Measurements from ENCODE around the gene ZNF277.

The ZNF277 gene

DNA sequence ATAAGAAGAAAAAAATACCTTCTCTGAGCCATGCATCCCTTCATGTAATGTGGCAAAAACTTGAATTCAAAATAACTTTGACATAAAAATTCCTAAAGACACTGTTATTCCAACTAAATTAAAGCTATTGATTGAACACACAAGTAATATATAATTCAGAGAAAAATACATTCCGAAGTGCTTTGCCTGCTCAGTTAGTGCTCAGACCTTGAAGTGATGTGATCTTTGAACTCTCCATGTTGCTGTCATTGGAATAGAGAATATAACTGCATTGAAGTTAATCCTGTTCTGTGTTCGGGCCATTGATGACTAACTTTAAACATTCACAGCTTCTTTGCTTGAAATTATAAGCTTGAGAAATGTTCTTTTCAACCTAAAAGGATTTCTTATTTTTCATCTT lies 129.8 kb downstream of the ZNF277 start:
- TF ChIP-seq, protein P1, sequence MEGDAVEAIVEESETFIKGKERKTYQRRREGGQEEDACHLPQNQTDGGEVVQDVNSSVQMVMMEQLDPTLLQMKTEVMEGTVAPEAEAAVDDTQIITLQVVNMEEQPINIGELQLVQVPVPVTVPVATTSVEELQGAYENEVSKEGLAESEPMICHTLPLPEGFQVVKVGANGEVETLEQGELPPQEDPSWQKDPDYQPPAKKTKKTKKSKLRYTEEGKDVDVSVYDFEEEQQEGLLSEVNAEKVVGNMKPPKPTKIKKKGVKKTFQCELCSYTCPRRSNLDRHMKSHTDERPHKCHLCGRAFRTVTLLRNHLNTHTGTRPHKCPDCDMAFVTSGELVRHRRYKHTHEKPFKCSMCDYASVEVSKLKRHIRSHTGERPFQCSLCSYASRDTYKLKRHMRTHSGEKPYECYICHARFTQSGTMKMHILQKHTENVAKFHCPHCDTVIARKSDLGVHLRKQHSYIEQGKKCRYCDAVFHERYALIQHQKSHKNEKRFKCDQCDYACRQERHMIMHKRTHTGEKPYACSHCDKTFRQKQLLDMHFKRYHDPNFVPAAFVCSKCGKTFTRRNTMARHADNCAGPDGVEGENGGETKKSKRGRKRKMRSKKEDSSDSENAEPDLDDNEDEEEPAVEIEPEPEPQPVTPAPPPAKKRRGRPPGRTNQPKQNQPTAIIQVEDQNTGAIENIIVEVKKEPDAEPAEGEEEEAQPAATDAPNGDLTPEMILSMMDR (IDR thresholded peaks at IDR 0.05; ENCODE audit: control insufficient read depth, extremely low read depth, insufficient read depth) = no peak
- no peak for DNase-seq (ENCODE audit: low read depth)
- H3K4me3 ChIP-seq (ENCODE audit: low read depth, low read length) = no peak overlapping the region

DNA sequence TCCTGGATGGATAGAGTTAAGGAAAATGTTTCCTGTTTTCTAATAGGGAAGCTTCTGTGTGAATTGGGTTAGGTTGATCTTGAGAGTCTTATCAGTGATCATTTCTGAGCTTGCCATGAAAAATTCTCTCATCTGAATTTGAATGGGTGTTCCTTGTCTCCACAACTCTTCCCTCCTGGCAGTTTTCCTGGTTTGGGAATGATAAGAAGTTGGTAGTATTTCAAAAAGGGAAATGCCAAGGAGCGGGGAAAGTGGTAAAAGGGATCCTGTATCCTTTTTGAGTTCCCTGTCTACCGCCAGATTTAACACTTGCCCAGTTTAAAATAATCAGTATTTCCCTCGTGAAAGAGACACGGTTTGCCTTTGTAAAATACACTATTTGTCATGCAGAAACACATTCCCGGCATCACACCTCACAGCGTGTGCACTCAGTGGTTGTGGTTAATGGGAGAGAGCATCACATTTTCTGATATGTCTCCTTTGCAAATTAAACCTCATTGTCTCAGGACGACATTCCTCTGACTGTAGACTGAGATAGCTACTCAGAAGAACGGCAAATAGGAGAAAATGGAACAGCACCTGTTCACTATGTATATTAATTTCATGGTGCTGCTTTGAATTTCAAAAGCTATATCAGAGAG lies 130.6 kb downstream of the ZNF277 start:
- H3K4me3 ChIP-seq (ENCODE audit: low read depth, low read length) = no peak overlapping the region
- TF ChIP-seq, protein P1 (IDR thresholded peaks at IDR 0.05; ENCODE audit: control insufficient read depth, extremely low read depth, insufficient read depth) = no peak
- DNase-seq (ENCODE audit: low read depth) = no peak

DNA sequence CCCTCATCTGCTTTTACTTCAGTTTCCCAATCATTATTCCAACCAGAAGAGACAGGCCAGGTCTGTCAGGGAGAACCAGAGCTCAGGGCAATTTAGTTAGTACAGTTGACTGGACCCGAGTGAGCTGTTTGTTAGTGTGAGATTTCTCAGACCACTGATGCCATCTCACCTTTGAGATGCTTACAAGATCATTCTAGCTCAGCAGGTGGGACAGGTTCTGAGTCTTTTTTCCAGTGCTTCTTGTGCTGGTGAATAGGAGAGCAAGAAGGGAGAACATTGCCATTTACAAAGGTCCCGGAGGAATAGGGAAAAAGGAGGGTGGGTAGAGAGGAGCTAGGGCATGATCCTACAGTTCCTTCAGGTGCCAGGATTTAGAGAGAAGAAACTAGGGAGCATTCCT lies 131.4 kb downstream of the ZNF277 start:
- no peak for DNase-seq (ENCODE audit: low read depth)
- TF ChIP-seq, protein P1 (IDR thresholded peaks at IDR 0.05; ENCODE audit: control insufficient read depth, extremely low read depth, insufficient read depth) = no peak
- no peak overlapping the region for H3K4me3 ChIP-seq (ENCODE audit: low read depth, low read length)

DNA sequence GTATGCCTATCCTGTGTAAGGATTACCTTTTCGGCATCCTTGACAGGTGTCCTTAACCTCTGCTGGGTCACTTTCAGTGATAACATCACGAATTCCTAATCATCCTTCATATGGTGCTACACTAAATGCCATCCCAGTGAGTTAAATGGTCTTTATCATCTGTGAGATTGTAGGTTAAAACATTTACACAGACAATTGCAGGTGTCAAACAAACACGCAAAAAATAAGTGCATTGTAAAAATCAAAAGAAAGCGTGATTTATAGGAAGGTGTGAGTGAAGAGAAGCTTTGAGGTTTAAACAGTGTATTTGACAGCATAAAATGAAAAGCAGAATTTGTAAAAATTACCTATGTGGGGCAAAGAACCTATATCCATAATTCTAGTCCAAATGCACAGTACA lies 132.3 kb downstream of the ZNF277 start:
- TF ChIP-seq, protein P1 (IDR thresholded peaks at IDR 0.05; ENCODE audit: control insufficient read depth, extremely low read depth, insufficient read depth) = no peak
- DNase-seq (ENCODE audit: low read depth) = no peak
- H3K4me3 ChIP-seq (ENCODE audit: low read depth, low read length) = no peak overlapping the region

DNA sequence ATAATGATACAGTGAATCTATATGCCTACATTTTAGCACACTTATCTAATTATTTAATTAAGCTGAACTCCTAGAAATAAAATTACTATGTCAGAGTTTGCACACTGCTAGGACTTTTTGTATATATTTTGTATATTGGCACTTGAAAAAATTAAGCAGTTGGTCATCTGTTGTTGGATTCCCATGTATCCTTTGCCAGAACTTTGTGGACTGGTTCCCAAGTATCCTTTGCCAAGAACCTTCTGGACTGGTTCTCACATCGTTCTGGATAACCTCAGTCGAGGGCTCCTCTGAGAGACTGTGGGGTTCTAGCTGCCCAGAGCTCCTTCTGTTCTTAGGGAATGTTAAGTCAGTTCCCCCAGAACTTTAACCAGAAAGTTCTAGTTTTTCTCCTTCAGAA lies 135.0 kb downstream of the ZNF277 start:
- DNase-seq (ENCODE audit: low read depth) = no peak
- TF ChIP-seq, protein P1 (IDR thresholded peaks at IDR 0.05; ENCODE audit: control insufficient read depth, extremely low read depth, insufficient read depth) = no peak
- no peak overlapping the region for H3K4me3 ChIP-seq (ENCODE audit: low read depth, low read length)

DNA sequence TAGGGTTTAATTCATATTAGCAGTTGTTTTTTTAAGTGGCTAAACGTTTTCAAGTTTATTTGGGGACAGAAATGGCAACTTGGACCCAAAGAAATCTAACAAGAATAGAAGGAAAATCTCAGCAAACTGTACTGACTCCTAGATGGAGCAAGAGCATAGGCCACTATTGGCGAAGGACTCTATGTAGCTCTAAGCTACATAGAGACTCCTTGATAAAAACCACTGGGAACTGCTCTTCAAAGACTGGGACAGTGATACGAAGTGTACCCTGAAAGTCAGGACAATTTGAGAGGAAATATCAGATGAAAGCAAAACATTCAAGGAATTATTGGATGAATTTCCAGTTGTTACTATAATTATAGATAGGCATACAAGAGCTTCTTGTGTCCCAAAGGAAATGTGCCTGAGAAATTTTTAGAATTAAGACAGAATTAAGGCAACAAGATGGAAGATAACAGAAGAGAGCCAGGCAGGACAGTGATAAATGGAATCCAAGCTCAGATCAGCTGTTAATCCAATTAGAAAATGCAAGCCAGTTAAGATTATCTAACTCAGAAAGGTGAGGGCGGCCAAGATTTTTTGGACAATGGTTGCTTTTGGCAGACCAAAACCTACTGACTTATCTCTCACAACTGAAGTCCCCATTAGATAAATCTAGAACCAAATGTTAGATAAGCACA lies 140.0 kb downstream of the ZNF277 start:
- no peak for DNase-seq (ENCODE audit: low read depth)
- TF ChIP-seq, protein P1 (IDR thresholded peaks at IDR 0.05; ENCODE audit: control insufficient read depth, extremely low read depth, insufficient read depth) = no peak

DNA sequence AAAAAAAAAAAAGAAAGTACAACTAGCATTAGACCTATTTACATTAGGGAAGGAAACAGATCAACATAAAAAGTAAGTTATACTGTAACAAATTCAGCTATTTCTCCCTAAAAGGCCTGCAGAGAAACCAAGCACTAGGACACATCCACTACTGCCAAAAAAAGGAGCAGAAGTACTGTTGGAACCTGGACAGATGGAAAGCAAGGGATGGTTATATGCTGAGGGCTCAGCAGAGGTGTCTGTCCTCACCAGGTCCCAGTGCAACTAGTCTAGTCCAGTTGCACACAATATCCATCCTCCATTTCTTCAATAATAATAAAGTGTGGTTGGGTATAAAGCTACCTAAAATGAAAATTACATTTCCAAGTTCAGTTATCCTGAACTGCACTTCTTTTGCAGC lies 140.6 kb downstream of the ZNF277 start:
- TF ChIP-seq, protein P1 (IDR thresholded peaks at IDR 0.05; ENCODE audit: control insufficient read depth, extremely low read depth, insufficient read depth) = no peak
- DNase-seq (ENCODE audit: low read depth) = no peak

More for the DNA sequence above, 140.0 kb downstream of the ZNF277 start:
- no peak overlapping the region for H3K4me3 ChIP-seq (ENCODE audit: low read depth, low read length)

More for the DNA sequence above, 140.6 kb downstream of the ZNF277 start:
- no peak overlapping the region for H3K4me3 ChIP-seq (ENCODE audit: low read depth, low read length)
